HG02870 (cell line): ENCODE data around the gene ANAPC15.
"Not testable (repeated sequence)": the region's sequence is repeated elsewhere in the genome, so short reads cannot be mapped to it uniquely, and the experiment has no call there.

Experiments used
- ATAC-seq: cut with Tn5 transposase; IDR thresholded peaks from one replicate; pipeline ENCODE4 v1.9.1; 2021; ENCODE audit warnings: mild to moderate bottlenecking, moderate library complexity; ENCODE audit not compliant: unreplicated experiment

Gene ANAPC15

GRCh38 chr11:72112143-72112977, at the start of gene ANAPC15:
Gene ANAPC15 (minus strand): TSS chr11:72112695. CDS start chr11:72111276, 1,419 bp downstream.
- ATAC-seq: peak; percentile 86

DNA sequence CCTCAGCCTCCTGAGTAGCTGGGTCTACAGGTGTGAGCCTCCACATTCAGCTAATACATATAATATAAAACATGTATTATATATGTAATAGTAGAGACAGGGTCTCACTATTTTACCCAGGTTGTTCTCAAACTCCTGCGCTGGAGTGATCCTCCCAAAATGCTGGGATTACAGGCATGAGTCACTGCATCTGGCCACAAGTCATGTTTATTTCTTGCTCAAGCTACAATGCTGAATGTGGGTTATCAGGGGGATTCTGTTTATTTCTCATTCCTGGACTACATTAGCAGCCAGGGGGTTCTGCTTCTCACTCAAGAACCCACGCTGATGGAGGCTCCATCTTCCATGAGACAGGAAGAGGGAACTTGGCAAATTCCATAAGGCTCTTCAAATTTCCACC, 47.8 kb upstream of the ANAPC15 start:
- ATAC-seq: no peak

DNA sequence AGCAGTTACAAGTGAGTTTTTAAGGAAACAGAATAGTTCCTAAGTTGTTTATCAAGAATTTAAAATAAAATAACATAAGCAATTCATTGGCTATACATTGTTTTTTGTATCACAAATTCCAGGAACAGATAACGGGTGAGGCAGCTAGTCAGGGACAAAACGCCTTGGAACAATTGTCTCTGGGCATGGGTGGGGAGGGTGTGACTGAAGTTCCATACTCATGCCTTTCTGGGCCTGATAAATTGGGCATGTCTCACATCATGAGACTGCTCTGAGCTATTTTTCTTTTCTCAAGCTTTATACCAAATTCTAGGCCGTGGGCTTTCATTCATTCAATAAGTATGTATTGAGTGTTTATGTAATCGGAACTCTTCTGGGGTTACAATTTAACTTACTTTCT, 44.6 kb upstream of the ANAPC15 start:
- ATAC-seq: no peak

DNA sequence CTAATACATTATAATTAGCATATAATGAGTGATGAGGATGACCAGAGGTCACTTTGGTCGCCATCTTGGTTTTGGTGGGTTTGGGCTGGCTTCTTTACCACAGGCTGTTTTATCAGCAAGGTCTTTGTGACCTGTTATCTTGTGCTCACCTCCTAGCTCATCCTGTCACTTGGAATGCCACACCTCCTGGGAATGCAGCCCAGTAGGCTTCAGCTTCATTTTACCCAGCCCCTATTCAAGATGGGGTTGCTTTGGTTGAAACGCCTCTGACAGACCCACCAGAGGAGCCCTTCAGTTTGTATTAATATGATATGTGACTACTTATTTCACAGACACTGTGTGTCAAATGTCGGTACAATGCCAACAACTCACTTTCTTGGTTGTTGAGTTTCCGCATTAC, 43.3 kb upstream of the ANAPC15 start:
- ATAC-seq: no peak

GRCh38 chr11:72154816-72155215, 42.3 kb upstream of the ANAPC15 start:
- no peak for ATAC-seq

DNA sequence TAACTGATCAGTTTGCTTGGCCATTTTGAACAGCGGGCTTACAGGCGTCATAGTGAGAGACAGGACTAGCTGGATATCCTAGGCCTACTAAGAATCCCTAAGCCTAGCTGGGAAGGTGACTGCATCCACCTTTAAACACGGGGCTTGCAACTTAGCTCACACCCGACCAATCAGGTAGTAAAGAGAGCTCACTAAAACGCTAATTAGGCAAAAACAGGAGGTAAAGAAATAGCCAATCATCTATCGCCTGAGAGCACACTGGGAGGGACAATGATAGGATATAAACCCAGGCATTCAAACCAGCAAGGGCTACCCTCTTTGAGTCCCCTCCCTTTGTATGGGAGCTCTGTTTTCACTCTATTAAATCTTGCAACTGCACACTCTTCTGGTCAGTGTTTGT, 41.4 kb upstream of the ANAPC15 start:
- not testable (repeated sequence) for ATAC-seq

- ATAC-seq: no peak
These were observed 38.4 kb upstream of the ANAPC15 start for GRCh38 chr11:72150882-72151281.

GRCh38 chr11:72146625-72147024, 34.1 kb upstream of the ANAPC15 start:
- no peak for ATAC-seq

DNA sequence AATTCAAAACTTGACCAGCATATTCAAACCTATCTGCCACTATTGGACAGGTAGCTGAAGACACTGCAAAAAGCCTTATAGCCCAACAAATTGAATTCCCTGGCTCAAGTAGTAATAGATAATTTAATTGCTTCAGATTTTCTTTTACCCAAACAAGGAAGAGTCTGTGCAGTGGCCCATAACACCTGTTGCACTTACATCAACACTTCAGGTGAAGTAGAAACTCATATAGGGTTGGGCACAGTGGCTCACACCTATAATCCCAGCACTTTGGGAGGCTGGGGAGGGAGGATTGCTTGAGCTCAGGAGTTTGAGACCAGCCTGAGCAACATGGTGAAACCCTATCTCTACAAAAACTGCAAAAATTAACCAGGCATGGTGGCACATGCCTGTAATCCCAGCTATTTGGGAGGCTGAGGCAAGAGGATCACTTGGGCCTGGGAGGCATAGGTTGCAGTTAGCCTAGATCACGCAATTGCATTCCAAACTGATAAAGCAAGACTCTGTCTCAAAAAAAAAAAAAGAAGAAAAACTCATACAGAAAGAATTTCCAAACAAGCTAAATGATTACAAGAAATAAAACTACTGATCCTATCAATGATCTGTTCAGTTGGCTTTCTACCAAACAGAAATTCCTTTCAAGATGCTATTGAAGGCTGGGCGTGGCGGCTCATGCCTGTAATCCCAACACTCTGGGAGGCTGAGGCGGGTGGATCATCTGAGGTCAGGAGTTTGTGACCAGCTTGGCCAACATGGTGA, 32.5 kb upstream of the ANAPC15 start:
- no peak for ATAC-seq

DNA sequence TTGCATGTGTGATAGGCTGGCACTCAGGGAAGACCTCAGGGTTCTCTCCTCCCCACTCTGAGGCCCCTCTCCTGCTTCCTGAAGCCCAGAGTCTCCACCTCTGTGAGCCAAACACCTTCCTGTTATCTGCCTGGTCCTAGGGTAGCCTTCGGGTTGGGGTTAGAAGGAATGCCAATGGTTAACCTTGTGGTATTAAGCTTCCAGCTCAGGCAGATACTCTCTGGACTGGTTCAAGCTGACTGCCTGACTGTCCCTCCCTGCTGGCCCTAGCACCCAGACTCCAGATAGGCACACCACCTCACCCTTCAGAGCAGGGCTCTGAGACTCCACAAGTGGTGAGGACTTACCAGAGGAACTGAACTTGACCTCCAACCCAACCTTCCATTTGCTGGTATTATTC, 30.0 kb upstream of the ANAPC15 start:
- not testable (repeated sequence) for ATAC-seq

DNA sequence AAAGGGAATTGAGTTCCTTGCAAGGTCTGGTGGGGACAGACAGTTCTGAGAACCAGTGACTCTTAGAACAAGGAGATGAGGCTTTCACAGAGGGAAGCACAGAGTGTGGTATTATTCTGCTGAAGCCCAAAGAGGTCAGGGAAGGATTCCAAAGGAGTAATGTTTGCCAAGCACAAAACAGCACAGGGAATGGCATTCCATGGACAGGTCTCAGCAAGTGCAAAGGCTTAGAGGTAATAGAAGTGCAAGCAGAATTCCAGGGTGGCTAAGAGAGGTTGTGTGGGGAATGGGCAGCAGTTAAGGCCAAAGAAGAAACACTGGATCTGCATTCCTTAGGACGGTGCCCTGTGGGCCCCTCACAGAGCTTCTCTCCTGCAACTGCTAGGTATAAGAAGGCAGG, 29.6 kb upstream of the ANAPC15 start:
- ATAC-seq: not testable (repeated sequence)

DNA sequence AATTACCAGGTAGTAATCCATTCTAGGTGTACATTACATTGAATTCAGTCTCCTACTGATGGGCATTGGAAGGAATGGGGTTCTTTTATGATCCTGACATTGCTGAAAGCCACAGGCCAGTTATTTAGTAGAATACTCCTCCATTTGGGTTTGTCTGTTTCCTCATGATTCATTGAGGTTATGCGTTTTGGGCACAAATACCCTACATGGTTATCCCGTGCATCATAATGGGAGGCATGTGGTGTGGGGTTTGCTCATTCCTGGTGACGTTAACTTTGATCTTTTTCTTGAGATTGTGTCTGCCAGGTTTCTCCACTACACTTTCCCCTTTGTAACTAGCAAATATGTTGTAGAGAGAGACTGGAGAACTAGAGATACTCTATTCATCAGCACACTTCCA, 28.6 kb upstream of the ANAPC15 start:
- ATAC-seq: no peak

GRCh38 chr11:72140661-72141060, 28.2 kb upstream of the ANAPC15 start:
- ATAC-seq: no peak

- ATAC-seq: no peak
These were observed 27.0 kb upstream of the ANAPC15 start for GRCh38 chr11:72139500-72139899.

DNA sequence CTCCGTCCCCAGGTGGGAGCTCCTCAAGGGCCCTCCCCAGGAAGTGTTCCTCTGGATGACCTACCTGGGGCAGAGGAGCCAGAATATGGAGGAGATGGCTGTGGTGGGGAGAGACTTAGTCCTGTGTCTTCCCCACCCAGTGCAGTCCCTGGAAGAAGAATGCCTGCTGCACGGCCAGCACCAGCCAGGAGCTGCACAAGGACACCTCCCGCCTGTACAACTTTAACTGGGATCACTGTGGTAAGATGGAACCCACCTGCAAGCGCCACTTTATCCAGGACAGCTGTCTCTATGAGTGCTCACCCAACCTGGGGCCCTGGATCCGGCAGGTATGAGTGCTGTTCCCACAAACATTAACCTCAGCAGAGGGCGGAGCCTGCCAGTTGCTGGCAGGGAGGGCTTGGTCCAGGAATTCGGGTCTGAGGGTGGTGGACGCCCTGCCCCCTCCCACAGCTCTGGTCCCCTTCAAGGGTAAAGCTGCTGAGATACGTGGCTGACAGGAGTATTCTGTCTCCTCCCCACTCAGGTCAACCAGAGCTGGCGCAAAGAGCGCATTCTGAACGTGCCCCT, 26.4 kb upstream of the ANAPC15 start:
- no peak for ATAC-seq

GRCh38 chr11:72136684-72137262, 24.3 kb upstream of the ANAPC15 start:
- no peak for ATAC-seq

- no peak for ATAC-seq
These were observed 23.6 kb upstream of the ANAPC15 start for GRCh38 chr11:72135891-72136683.

DNA sequence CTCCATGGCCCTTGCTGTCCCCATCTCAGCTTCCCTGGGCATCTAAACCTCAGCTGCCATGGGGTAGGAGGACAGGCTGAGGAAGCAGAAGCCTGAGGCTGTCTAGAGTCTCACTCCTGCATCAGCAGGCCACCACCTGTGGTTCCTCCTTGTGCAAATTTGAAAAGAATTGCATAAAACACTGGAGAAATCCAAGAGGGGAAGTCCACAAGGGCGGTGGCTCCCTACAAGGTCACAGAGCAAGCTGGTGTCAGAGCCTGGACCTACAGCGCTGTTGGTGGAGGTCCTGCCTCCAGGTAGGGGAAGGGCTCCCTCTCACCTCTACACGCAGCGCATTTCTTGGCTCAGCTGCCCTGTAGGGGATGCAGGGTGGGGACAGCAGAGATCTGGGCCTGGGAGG, 23.0 kb upstream of the ANAPC15 start, which contains the start of gene FOLR3:
Gene FOLR3, plus strand, starts transcription at position 253 of the 400 bp plus-strand sequence. CDS start 228 bp downstream, outside the sequence.
- not testable (repeated sequence) for ATAC-seq

DNA sequence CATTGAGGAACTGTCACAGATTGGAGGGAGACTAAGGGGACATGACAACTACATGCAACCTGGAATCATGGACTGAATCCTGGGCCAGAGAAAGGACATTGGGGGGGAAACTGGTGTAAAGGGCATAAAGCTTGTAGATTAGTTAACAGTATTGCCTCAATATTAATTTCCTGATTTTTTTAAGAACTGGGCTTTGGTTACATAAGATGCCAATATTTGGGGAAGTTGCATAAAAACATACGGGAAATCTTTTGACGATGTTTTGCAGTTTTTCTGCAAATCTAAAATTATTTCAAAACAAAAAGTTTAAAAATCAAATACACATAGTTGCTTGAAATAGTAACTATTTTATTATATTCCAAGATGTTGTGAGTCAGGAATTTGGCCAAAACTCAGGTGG, 20.2 kb upstream of the ANAPC15 start:
- ATAC-seq: no peak

DNA sequence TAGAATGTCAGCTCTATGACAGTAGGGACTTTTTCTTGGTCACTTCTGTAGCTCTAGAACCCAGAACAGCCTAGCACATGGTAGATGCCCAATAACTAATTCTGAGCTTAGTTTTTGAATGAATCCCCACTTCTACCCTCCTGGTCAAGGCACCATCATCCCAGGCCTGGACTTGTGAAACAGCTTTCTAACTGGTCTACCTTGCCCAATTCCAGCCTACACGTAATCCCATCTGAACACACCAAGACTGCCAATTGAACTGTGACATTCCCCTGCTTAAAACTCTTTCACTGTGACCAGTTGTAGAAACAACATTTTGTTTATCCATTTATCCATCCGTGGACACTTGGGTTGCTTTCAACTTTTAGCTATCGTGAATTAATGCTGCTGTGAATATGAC, 16.9 kb upstream of the ANAPC15 start:
- no peak for ATAC-seq
